ENCODE results near the gene ELL2. TPM values are rescaled to one million over a fixed set of nuclear protein-coding genes. Genes with fewer than 3 reads are reported as not detected.

Gene ELL2
- total and polyA plus RNA-seq, 2 donors (not counting 1 experiment from before 2014, with no cell fraction given) = 68.5 to 121 TPM

DNA sequence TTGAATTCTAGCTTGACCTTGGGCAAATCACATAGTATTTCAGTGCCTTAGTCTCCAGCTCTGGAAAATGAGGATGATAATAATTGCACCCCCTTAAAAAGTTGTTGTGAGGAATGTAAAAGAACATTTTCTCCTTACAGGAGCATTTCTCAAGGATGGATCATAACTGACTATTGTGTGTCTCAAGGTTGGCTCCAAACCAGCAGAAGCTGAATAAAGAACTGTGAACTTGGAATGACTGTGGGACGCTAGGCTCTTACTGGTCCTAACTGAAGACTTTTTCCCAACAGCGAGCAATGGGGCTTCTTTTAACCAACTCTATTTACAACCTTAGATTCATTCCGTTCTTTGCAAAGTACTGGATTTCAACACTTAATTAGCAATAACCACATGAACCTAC lies 113.0 kb downstream of the ELL2 start:
- Histone ChIP-seq H3K9me3 (ENCODE audit: control insufficient read depth, insufficient read depth, low read depth, low read length) (no peaks in the 10 kb centered on the region), H2AFZ (ENCODE audit: low read length) (no peak overlapping the region), H3K9ac (ENCODE audit: insufficient read depth, low read length) (no peak overlapping the region), H3K4me3 (replicated peaks in 1 of 4; ENCODE audit: control extremely low read depth in 1 of 4, insufficient read depth in 1 of 4, low read depth in 3 of 4, low read length in 4 of 4) (no peak overlapping the region), H3K36me3 (ENCODE audit: control insufficient read depth, insufficient read depth, low read length) (no peaks in the 10 kb centered on the region), H3K79me2 (ENCODE audit: control insufficient read depth, insufficient read depth, low read length) (no peaks in the 10 kb centered on the region), H4K20me1 (ENCODE audit: control insufficient read depth, extremely low read depth, insufficient read depth, low read length) (no peaks in the 10 kb centered on the region), H3K27ac (ENCODE audit: insufficient read depth, low read length) (no peak overlapping the region), H3K4me2 (ENCODE audit: extremely low read depth, insufficient read depth, low read length) (no peak overlapping the region), H3K27me3 (ENCODE audit: control insufficient read depth, insufficient read depth, low read length) (no peaks in the 10 kb centered on the region), H3K4me1 (ENCODE audit: control insufficient read depth, extremely low read depth, insufficient read depth, low read length) (no peaks in the 10 kb centered on the region)
- TF ChIP-seq, protein P1, sequence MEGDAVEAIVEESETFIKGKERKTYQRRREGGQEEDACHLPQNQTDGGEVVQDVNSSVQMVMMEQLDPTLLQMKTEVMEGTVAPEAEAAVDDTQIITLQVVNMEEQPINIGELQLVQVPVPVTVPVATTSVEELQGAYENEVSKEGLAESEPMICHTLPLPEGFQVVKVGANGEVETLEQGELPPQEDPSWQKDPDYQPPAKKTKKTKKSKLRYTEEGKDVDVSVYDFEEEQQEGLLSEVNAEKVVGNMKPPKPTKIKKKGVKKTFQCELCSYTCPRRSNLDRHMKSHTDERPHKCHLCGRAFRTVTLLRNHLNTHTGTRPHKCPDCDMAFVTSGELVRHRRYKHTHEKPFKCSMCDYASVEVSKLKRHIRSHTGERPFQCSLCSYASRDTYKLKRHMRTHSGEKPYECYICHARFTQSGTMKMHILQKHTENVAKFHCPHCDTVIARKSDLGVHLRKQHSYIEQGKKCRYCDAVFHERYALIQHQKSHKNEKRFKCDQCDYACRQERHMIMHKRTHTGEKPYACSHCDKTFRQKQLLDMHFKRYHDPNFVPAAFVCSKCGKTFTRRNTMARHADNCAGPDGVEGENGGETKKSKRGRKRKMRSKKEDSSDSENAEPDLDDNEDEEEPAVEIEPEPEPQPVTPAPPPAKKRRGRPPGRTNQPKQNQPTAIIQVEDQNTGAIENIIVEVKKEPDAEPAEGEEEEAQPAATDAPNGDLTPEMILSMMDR (conservative IDR thresholded peaks at IDR 0.05 in 1 of 2, IDR thresholded peaks at IDR 0.05 in 1 of 2; ENCODE audit: low read depth in 1 of 2, low read length in 2 of 2) = no peak
- no peak for TF ChIP-seq EZH2 (IDR thresholded peaks at IDR 0.05; ENCODE audit: low read length, missing control alignments)
- peak in 1 of 2 donors; percentile 48 for DNase-seq (ENCODE audit: low read depth in 2 of 2)

DNA sequence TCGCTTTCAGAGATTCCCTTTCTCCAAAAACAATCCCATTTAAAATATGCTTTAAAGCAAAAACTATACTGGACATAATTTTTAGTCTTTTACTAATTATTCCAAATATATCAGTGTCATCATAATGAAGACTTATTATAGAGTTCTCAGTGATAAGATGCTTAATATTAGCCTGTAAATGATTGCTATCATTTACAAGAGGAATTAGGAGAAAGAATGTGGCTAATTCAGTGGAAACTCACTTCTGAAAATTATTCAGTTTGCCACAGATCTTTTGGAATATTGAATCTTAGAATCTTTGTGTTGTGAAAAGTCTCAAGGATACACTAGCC lies 114.4 kb downstream of the ELL2 start:
- H3K79me2 ChIP-seq (ENCODE audit: control insufficient read depth, insufficient read depth, low read length) = no peaks in the 10 kb centered on the region
- no peak overlapping the region for H3K4me3 ChIP-seq (replicated peaks in 1 of 4; ENCODE audit: control extremely low read depth in 1 of 4, insufficient read depth in 1 of 4, low read depth in 3 of 4, low read length in 4 of 4)
- H3K4me1 ChIP-seq (ENCODE audit: control insufficient read depth, extremely low read depth, insufficient read depth, low read length) = peaks cover 6% of the 10 kb centered on the region
- H2AFZ ChIP-seq (ENCODE audit: low read length) = no peak overlapping the region
- no peaks in the 10 kb centered on the region for H3K9me3 ChIP-seq (ENCODE audit: control insufficient read depth, insufficient read depth, low read depth, low read length)
- no peaks in the 10 kb centered on the region for H3K36me3 ChIP-seq (ENCODE audit: control insufficient read depth, insufficient read depth, low read length)
- H3K27ac ChIP-seq (ENCODE audit: insufficient read depth, low read length) = no peak overlapping the region
- DNase-seq (ENCODE audit: low read depth in 2 of 2) = no peak
- H3K9ac ChIP-seq (ENCODE audit: insufficient read depth, low read length) = no peak overlapping the region
- H4K20me1 ChIP-seq (ENCODE audit: control insufficient read depth, extremely low read depth, insufficient read depth, low read length) = no peaks in the 10 kb centered on the region
- TF ChIP-seq, protein P1 (conservative IDR thresholded peaks at IDR 0.05 in 1 of 2, IDR thresholded peaks at IDR 0.05 in 1 of 2; ENCODE audit: low read depth in 1 of 2, low read length in 2 of 2) = no peak
- no peak for TF ChIP-seq EZH2 (IDR thresholded peaks at IDR 0.05; ENCODE audit: low read length, missing control alignments)
- H3K4me2 ChIP-seq (ENCODE audit: extremely low read depth, insufficient read depth, low read length) = no peak overlapping the region
- no peaks in the 10 kb centered on the region for H3K27me3 ChIP-seq (ENCODE audit: control insufficient read depth, insufficient read depth, low read length)

DNA sequence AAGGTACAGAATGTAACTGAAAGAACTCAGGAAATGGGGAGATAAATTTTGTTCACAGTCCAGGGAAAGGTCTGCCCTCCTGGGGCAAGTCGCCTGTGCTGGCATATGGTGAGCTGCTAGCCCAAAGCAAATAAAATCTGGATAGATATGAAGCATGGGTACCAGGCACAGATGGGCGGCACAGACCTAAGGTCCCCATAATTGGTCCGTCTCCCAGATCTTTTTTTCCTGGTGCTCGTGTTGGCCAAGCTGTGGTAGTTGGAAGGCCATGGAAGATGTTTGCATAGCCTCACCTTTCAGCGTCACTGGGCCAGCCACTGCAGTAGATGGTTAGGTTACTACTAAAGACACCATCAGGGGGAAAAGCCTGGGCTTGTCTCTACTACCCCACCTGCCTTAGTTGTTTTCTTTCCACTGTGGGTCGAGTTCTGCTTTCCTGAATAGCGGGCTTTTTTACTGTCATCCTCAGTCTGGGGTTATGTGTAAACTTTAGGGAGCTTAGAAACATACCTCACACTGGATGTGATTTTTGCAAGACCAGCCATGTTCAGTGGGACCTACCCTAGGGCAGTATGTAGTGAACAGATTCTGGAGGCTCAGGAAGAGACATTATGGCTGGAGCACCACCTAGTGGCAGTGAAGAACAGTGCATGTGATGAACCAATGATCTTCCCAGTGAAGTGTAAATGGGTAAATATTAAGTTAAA lies 114.9 kb downstream of the ELL2 start:
- no peak overlapping the region for H3K9ac ChIP-seq (ENCODE audit: insufficient read depth, low read length)
- TF ChIP-seq, protein P1 (conservative IDR thresholded peaks at IDR 0.05 in 1 of 2, IDR thresholded peaks at IDR 0.05 in 1 of 2; ENCODE audit: low read depth in 1 of 2, low read length in 2 of 2) = peak; percentile 97 to 98
- no peak for TF ChIP-seq EZH2 (IDR thresholded peaks at IDR 0.05; ENCODE audit: low read length, missing control alignments)
- peaks cover 6% of the 10 kb centered on the region for H3K4me1 ChIP-seq (ENCODE audit: control insufficient read depth, extremely low read depth, insufficient read depth, low read length)
- H2AFZ ChIP-seq (ENCODE audit: low read length) = no peak overlapping the region
- H3K9me3 ChIP-seq (ENCODE audit: control insufficient read depth, insufficient read depth, low read depth, low read length) = no peaks in the 10 kb centered on the region
- no peak overlapping the region for H3K4me2 ChIP-seq (ENCODE audit: extremely low read depth, insufficient read depth, low read length)
- H3K4me3 ChIP-seq (replicated peaks in 1 of 4; ENCODE audit: control extremely low read depth in 1 of 4, insufficient read depth in 1 of 4, low read depth in 3 of 4, low read length in 4 of 4) = no peak overlapping the region
- no peak overlapping the region for H3K27ac ChIP-seq (ENCODE audit: insufficient read depth, low read length)
- H3K79me2 ChIP-seq (ENCODE audit: control insufficient read depth, insufficient read depth, low read length) = no peaks in the 10 kb centered on the region
- H4K20me1 ChIP-seq (ENCODE audit: control insufficient read depth, extremely low read depth, insufficient read depth, low read length) = no peaks in the 10 kb centered on the region
- no peaks in the 10 kb centered on the region for H3K36me3 ChIP-seq (ENCODE audit: control insufficient read depth, insufficient read depth, low read length)
- no peaks in the 10 kb centered on the region for H3K27me3 ChIP-seq (ENCODE audit: control insufficient read depth, insufficient read depth, low read length)
- DNase-seq (ENCODE audit: low read depth in 2 of 2) = peak; percentile 59 to 85

Data from fibroblast of lung (primary cell).